DND-41 (cell line): ENCODE results near the gene SERPINA4.

ENCODE experiments used
- EZH2 ChIP-seq: IDR thresholded peaks from 3 replicates; pipeline ENCODE4 v1.6.1; 2012; ENCODE audit warnings: borderline replicate concordance, low read depth, mild to moderate bottlenecking, moderate library complexity, low read length, inconsistent platforms; ENCODE audit not compliant: severe bottlenecking
- TF ChIP-seq, protein P1 (sequence below): IDR thresholded peaks from 2 replicates; pipeline ENCODE4 v1.5.1; 2012; ENCODE audit warnings: borderline replicate concordance, low read length, moderate library complexity, mild to moderate bottlenecking; ENCODE audit not compliant: poor library complexity, severe bottlenecking; ENCODE audit errors: extremely low read depth

DNA sequence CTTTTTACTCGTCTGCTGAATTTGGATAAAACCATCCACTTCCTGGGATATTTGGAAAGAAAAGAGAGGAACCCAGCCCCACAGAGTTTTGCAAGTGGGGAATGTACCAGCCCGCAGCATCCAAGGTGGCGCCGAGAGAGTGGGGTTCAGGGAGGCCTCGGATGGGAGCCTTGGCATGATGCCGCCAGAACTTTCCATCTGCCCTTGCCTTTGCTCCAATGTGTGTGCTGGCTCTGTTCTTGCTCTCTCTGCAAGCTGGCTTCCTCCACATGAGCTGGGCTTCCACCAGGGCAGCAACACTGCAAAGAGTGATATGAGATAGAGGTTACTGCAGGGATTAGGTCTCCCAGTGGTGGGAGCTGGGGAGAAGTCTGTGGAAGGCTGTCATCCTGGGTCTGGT is 45.4 kb upstream of the SERPINA4 start:
- no peak for TF ChIP-seq EZH2
- TF ChIP-seq, protein P1, sequence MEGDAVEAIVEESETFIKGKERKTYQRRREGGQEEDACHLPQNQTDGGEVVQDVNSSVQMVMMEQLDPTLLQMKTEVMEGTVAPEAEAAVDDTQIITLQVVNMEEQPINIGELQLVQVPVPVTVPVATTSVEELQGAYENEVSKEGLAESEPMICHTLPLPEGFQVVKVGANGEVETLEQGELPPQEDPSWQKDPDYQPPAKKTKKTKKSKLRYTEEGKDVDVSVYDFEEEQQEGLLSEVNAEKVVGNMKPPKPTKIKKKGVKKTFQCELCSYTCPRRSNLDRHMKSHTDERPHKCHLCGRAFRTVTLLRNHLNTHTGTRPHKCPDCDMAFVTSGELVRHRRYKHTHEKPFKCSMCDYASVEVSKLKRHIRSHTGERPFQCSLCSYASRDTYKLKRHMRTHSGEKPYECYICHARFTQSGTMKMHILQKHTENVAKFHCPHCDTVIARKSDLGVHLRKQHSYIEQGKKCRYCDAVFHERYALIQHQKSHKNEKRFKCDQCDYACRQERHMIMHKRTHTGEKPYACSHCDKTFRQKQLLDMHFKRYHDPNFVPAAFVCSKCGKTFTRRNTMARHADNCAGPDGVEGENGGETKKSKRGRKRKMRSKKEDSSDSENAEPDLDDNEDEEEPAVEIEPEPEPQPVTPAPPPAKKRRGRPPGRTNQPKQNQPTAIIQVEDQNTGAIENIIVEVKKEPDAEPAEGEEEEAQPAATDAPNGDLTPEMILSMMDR: no peak
